HEK293 (cell line): Measurements from ENCODE around the gene TAC3.
"Not testable (repeated sequence)": the region's sequence is repeated elsewhere in the genome, so short reads cannot be mapped to it uniquely, and the experiment has no call there.

Source experiments
- CTCF ChIA-PET: fragments of 350-600 bp; formaldehyde crosslinking; extraction: SDS; loops from one replicate; lab custom pipeline; 2021; ENCODE audit warnings: antibody characterized with exemption; lab: Yijun Ruan, JAX
- POLR2A ChIA-PET: fragments of 300-600 bp; formaldehyde crosslinking; extraction: SDS; loops from one replicate; lab custom pipeline; 2020; ENCODE audit warnings: antibody characterized with exemption, inconsistent platforms; lab: Yijun Ruan, JAX
- H3K27ac ChIP-seq: fragments of 200-500 bp; sonication (Bioruptor generic); 2 replicates; pipeline ENCODE4 v1.5.1; 2014; ENCODE audit warnings: low read depth, low read length, control low read depth, inconsistent platforms; ENCODE audit errors: extremely low read depth
- H3K36me3 ChIP-seq, 2 experiments: fragments of 200-500 bp in 1 of 2; sonication (Bioruptor generic) in 1 of 2; 1 replicate in 1 of 2; 2 replicates in 1 of 2; pipeline ENCODE4 v1.5.1; 2014 to 2017; ENCODE audit warnings: inconsistent platforms in 2 of 2, low read length in 2 of 2; ENCODE audit not compliant: control insufficient read depth in 2 of 2, insufficient read depth in 1 of 2
- H3K4me1 ChIP-seq: fragments of 200-500 bp; sonication (Bioruptor generic); 2 replicates; pipeline ENCODE4 v1.5.1; 2014; ENCODE audit warnings: mild to moderate bottlenecking, low read length, inconsistent platforms; ENCODE audit not compliant: control insufficient read depth, insufficient read depth
- H3K4me3 ChIP-seq: 2 replicates; pipeline ENCODE4 v1.5.1; 2011; ENCODE audit warnings: low read depth, mild to moderate bottlenecking, control low read depth, low read length, moderate library complexity
- H3K9me3 ChIP-seq: fragments of 200-500 bp; sonication (Bioruptor generic); 2 replicates; pipeline ENCODE4 v1.5.1; 2014; ENCODE audit warnings: low read depth, low read length, inconsistent platforms; ENCODE audit not compliant: control insufficient read depth, insufficient read depth
- KLF1 ChIP-seq: fragments of 450-650 bp; formaldehyde crosslinking; IDR thresholded peaks from 2 replicates; pipeline ENCODE4 v1.5.1; 2016; ENCODE audit warnings: missing biosample characterization, missing genetic modification characterization
- REPIN1 ChIP-seq: fragments of 450-650 bp; formaldehyde crosslinking; IDR thresholded peaks from 2 replicates; pipeline ENCODE4 v1.5.1; 2017; ENCODE audit warnings: missing biosample characterization, missing genetic modification characterization, low read depth
- SP3 ChIP-seq: fragments of 450-650 bp; formaldehyde crosslinking; IDR thresholded peaks from 2 replicates; pipeline ENCODE4 v1.5.1; 2016; ENCODE audit warnings: missing biosample characterization, missing genetic modification characterization
- TCF7L2 ChIP-seq: IDR thresholded peaks from 2 replicates; pipeline ENCODE4 v1.6.1; 2011; ENCODE audit warnings: low read depth, mild to moderate bottlenecking, inconsistent platforms, low read length, moderate library complexity, borderline replicate concordance
- ZBTB17 ChIP-seq: fragments of 450-650 bp; formaldehyde crosslinking; IDR thresholded peaks from 2 replicates; pipeline ENCODE4 v1.5.1; 2016; ENCODE audit warnings: missing biosample characterization, missing genetic modification characterization
- ZNF112 ChIP-seq: fragments of 450-650 bp; formaldehyde crosslinking; IDR thresholded peaks from 2 replicates; pipeline ENCODE4 v1.5.0; 2017; ENCODE audit warnings: missing biosample characterization, missing genetic modification characterization
- ZNF23 ChIP-seq: fragments of 450-650 bp; formaldehyde crosslinking; IDR thresholded peaks from 2 replicates; pipeline ENCODE4 v1.5.1; 2016; ENCODE audit warnings: missing biosample characterization, missing genetic modification characterization, borderline replicate concordance
- ZNF24 ChIP-seq: fragments of 450-650 bp; formaldehyde crosslinking; IDR thresholded peaks from 2 replicates; pipeline ENCODE4 v1.5.1; 2016; ENCODE audit warnings: missing biosample characterization, missing genetic modification characterization
- ZNF362 ChIP-seq: fragments of 450-650 bp; formaldehyde crosslinking; IDR thresholded peaks from 2 replicates; pipeline ENCODE4 v1.5.1; 2016; ENCODE audit warnings: missing biosample characterization, missing genetic modification characterization
- ZNF366 ChIP-seq: fragments of 450-650 bp; formaldehyde crosslinking; conservative IDR thresholded peaks from 2 replicates; pipeline ENCODE4 v1.5.1; 2016; ENCODE audit warnings: missing biosample characterization, missing genetic modification characterization
- ZNF394 ChIP-seq: fragments of 450-650 bp; formaldehyde crosslinking; IDR thresholded peaks from 2 replicates; pipeline ENCODE4 v1.5.1; 2016; ENCODE audit warnings: missing biosample characterization, missing genetic modification characterization, mild to moderate bottlenecking, moderate library complexity, borderline replicate concordance
- ZNF423 ChIP-seq: fragments of 450-650 bp; formaldehyde crosslinking; IDR thresholded peaks from 2 replicates; pipeline ENCODE4 v1.5.1; 2016; ENCODE audit warnings: missing biosample characterization, missing genetic modification characterization
- ZNF555 ChIP-seq: fragments of 450-650 bp; formaldehyde crosslinking; conservative IDR thresholded peaks from 2 replicates; pipeline ENCODE4 v1.5.1; 2017; ENCODE audit warnings: missing biosample characterization, mild to moderate bottlenecking, missing genetic modification characterization, inconsistent platforms
- ZNF571 ChIP-seq: fragments of 450-650 bp; formaldehyde crosslinking; IDR thresholded peaks from 2 replicates; pipeline ENCODE4 v1.5.0; 2017; ENCODE audit warnings: missing biosample characterization, missing genetic modification characterization
- ZNF596 ChIP-seq: fragments of 450-650 bp; IDR thresholded peaks from 2 replicates; pipeline ENCODE4 v1.5.0; 2018; ENCODE audit warnings: missing biosample characterization, mild to moderate bottlenecking, missing genetic modification characterization, moderate library complexity
- ZNF76 ChIP-seq: fragments of 450-650 bp; formaldehyde crosslinking; IDR thresholded peaks from 2 replicates; pipeline ENCODE4; 2016; ENCODE audit warnings: low read depth, missing biosample characterization, missing genetic modification characterization, borderline replicate concordance
- ZNF768 ChIP-seq: fragments of 450-650 bp; formaldehyde crosslinking; IDR thresholded peaks from 2 replicates; pipeline ENCODE4 v1.5.1; 2018; ENCODE audit warnings: missing biosample characterization, mild to moderate bottlenecking, missing genetic modification characterization
- ZNF843 ChIP-seq: fragments of 450-650 bp; formaldehyde crosslinking; IDR thresholded peaks from 2 replicates; pipeline ENCODE4 v1.5.1; 2016; ENCODE audit warnings: missing biosample characterization, missing genetic modification characterization
- ZSCAN16 ChIP-seq: fragments of 450-650 bp; formaldehyde crosslinking; IDR thresholded peaks from 2 replicates; pipeline ENCODE4 v1.5.1; 2016; ENCODE audit warnings: missing biosample characterization, missing genetic modification characterization
- TF ChIP-seq, protein P1 (sequence below): fragments of 450-650 bp; formaldehyde crosslinking; IDR thresholded peaks from 2 replicates; pipeline ENCODE4 v1.5.1; 2016; ENCODE audit warnings: missing biosample characterization, missing genetic modification characterization

Gene TAC3

GRCh38 chr12:57027011-57027804 is 10.9 kb upstream of the TAC3 start:
- no peaks in the 10 kb centered on the region for H3K36me3 ChIP-seq
- H3K9me3 ChIP-seq, result no peaks in the 10 kb centered on the region
- POLR2A ChIA-PET, result no interaction called here
- CTCF ChIA-PET, result interaction anchor here (0.8 to 2.6 kb wide), 5 partner anchors 26 to 85 kb away, joined by 4 to 7 read pairs (median 4); partner anchors contain the start of gene STAT6
- H3K4me1 ChIP-seq, result peaks cover 5% of the 10 kb centered on the region
- H3K27ac ChIP-seq, result no peak overlapping the region
- TF ChIP-seq SP3 (tag by site-specific recombination) (no peak), KLF1 (no peak), ZBTB17 (tag by site-specific recombination) (peak; percentile 39; the same call in 1 of the 2 replicates), ZNF423 (tag by site-specific recombination) (no peak)
- no peak overlapping the region for H3K4me3 ChIP-seq

- Histone ChIP-seq H3K4me3 (no peak overlapping the region), H3K4me1 (no peaks in the 10 kb centered on the region), H3K27ac (no peak overlapping the region), H3K9me3 (no peaks in the 10 kb centered on the region), H3K36me3 (no peaks in the 10 kb centered on the region)
- POLR2A ChIA-PET, result no interaction called here
- CTCF ChIA-PET, result interaction anchor here (0.7 to 1.2 kb wide), 4 partner anchors 17 to 87 kb away, joined by 3 to 4 read pairs (median 3); no protein-coding TSS in a partner anchor
- TF ChIP-seq REPIN1 (tag by site-specific recombination) (no peak), ZNF596 (tag by site-specific recombination) (no peak), ZNF76 (tag by site-specific recombination) (no peak), TCF7L2 (no peak), ZNF843 (no peak), ZNF571 (tag by site-specific recombination) (no peak), ZNF362 (tag by site-specific recombination) (no peak), ZNF112 (tag by site-specific recombination) (no peak), ZSCAN16 (tag by site-specific recombination) (no peak), ZNF768 (tag by site-specific recombination) (no peak), ZNF366 (no peak), SP3 (tag by site-specific recombination) (no peak), ZNF555 (no peak), ZNF24 (tag by site-specific recombination) (no peak)
Observed at GRCh38 chr12:57025196-57025595, 8.9 kb upstream of the TAC3 start.

DNA sequence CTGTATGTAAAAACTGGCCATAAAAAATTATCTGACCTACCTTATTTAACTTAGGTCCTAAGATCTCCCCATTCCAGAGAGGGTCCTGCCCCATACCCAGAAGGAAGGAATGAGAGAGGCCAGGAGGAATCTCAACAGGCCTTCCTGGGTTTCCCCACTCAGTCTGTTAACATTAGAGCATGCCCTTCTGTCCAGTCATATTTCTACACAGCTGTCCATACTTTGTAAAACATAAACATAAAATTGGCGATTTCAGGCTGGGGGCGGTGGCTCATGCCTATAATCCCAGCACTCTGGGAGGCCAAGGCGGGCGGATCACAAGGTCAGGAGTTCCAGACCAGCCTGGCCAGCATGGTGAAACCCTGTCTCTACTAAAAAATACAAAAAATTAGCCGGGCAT is 6.0 kb upstream of the TAC3 start:
- POLR2A ChIA-PET, H3K4me1 ChIP-seq, H3K27ac ChIP-seq, H3K4me3 ChIP-seq, H3K36me3 ChIP-seq, H3K9me3 ChIP-seq: not testable (repeated sequence)
- CTCF ChIA-PET, result interaction anchor here (0.7 to 6.8 kb wide), 4 partner anchors 16 to 171 kb away, joined by 3 to 60 read pairs (median 4); partner anchors contain the start of gene ZBTB39

- POLR2A ChIA-PET, result no interaction called here
- no peak overlapping the region for H3K4me3 ChIP-seq
- CTCF ChIA-PET, result interaction anchor here (1.0 to 6.8 kb wide), 4 partner anchors 9 to 92 kb away, joined by 3 to 60 read pairs (median 5); partner anchors contain the start of genes STAT6 and ZBTB39
Observed at GRCh38 chr12:57019983-57020719, 3.8 kb upstream of the TAC3 start.

More at GRCh38 chr12:57019983-57020719, 3.8 kb upstream of the TAC3 start:
- H3K27ac ChIP-seq, result no peak overlapping the region
- no peak for TF ChIP-seq ZNF23
- TF ChIP-seq, protein P1, sequence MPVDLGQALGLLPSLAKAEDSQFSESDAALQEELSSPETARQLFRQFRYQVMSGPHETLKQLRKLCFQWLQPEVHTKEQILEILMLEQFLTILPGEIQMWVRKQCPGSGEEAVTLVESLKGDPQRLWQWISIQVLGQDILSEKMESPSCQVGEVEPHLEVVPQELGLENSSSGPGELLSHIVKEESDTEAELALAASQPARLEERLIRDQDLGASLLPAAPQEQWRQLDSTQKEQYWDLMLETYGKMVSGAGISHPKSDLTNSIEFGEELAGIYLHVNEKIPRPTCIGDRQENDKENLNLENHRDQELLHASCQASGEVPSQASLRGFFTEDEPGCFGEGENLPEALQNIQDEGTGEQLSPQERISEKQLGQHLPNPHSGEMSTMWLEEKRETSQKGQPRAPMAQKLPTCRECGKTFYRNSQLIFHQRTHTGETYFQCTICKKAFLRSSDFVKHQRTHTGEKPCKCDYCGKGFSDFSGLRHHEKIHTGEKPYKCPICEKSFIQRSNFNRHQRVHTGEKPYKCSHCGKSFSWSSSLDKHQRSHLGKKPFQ, result no peak
- no peak for TF ChIP-seq ZNF394 (tag by site-specific recombination)
- TF ChIP-seq, all 188 proteins: peak for 0
- Histone ChIP-seq H3K36me3 (no peaks in the 10 kb centered on the region), H3K4me1 (no peaks in the 10 kb centered on the region), H3K9me3 (no peaks in the 10 kb centered on the region)
